Body of pancreas (tissue), 4 donors: Measurements from ENCODE around the gene FXYD2. TPM values are rescaled to one million over a fixed set of nuclear protein-coding genes. Genes with fewer than 3 reads are reported as not detected.

ENCODE experiments used
- ATAC-seq: fragments of 150-250 bp; one replicate; pipeline ENCODE4 v1.9.1; 2016
- DNase-seq, 4 donors: peaks; one replicate each; pipeline ENCODE4 v3.0.0-alpha.2; 2019
- H3K27ac ChIP-seq, 4 donors: fragments of 200-600 bp; sonication (generic); 1 replicate in 3 of 4; 2 replicates in 1 of 4; pipeline versions ENCODE4 v1.5.1 to v1.6.1; 2016 to 2019; ENCODE audit warnings: mild to moderate bottlenecking in 1 of 4, mixed read lengths in 1 of 4, moderate library complexity in 1 of 4
- H3K27me3 ChIP-seq, 2 donors: fragments of 200-600 bp; sonication (generic); one replicate each; pipeline ENCODE4 v1.6.0; 2016; ENCODE audit warnings: mild to moderate bottlenecking in 1 of 2
- H3K36me3 ChIP-seq, 2 donors: fragments of 200-600 bp; sonication (generic); replicated peaks in 1 of 2; 2 replicates each; pipeline ENCODE4 v1.5.1; 2016; ENCODE audit warnings: low read depth in 2 of 2; ENCODE audit not compliant: insufficient read depth in 1 of 2
- H3K4me1 ChIP-seq: fragments of 200-600 bp; sonication (generic); one replicate; pipeline ENCODE4 v1.6.0; 2016
- H3K4me3 ChIP-seq, 2 donors: fragments of 200-600 bp; sonication (generic); 1 replicate in 1 of 2; 2 replicates in 1 of 2; pipeline ENCODE4 v1.5.1; 2016 to 2019
- H3K9me3 ChIP-seq, 3 donors: fragments of 200-600 bp; sonication (generic); 1 replicate in 2 of 3; 2 replicates in 1 of 3; pipeline ENCODE4 v1.5.1; 2016
- POLR2A ChIP-seq, 3 donors: fragments of 450-650 bp; IDR thresholded peaks; one replicate each; pipeline ENCODE4 v1.6.1; 2016; ENCODE audit warnings: antibody characterized with exemption in 3 of 3, mild to moderate bottlenecking in 2 of 3
- WGBS, 2 donors: methylation state at CpG; one replicate each; pipeline ENCODE4 v1.1.5; 2017; 5-methylcytosine and 5-hydroxymethylcytosine counted together
- intact Hi-C: fragments of 100-400 bp; cut with DNase I; formaldehyde crosslinking; loops from one replicate; pipeline ENCODE4 v1.15.1; 2023
- total RNA-seq, 2 donors: library from RNA; depleted of rRNA; stranded (reverse); fragments of >200 nt; gene quantifications; one replicate each; pipeline ENCODE4 v1.1.0, GENCODE V29; 2016
- TF ChIP-seq, protein P1 (sequence below), 7 experiments: fragments of 450-650 bp in 4 of 7; fragments of 200-600 bp in 3 of 7; sonication (generic) in 3 of 7; IDR thresholded peaks; one replicate each; pipeline ENCODE4 v1.5.1; 2016 to 2019; ENCODE audit warnings: antibody characterized with exemption in 7 of 7

FXYD2 gene
- total RNA-seq, 2 donors from 2014 or later, result 290 to 396 TPM

DNA sequence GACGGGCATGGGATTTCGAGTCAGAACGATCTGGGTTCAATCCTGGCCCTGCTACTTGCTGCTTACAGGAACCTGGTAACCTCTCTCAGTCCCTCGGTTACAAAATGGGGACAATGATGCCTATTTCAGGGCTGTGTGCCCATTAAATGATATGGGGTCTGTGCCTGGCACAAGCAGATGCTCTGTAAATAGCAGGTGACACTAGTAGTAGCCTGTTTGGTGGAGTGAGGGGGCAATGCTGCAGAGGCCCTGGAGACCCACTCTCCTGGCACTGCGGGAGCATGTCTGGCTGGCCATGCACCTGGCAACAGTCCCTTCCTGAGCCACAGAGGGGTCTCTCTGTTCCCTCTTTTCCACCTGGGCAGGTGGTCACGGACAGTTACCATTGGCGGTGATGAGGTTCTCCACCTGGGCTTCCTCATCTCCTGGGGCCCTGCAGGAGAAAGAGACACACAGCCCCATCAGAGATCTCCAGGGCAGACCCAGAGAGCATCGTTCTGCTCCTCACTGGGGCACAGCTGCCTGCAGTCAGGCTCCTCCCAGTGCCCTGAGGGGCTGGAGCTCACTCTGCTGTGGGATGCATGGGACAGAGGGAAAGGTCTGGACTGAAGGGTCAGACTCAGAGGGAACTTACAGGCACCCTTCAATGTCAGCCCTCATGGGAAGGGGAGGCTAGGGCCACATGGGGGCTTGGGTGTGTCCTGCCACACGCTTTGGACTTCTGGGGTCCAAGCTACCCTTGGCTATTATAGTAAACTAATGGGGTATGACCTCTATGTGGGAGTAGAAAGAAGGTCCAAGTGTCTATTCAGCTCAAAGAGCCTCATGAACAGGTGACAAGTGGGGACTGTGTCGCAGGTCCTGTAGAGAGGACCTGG lies 15.6 kb upstream of the FXYD2 start:
- DNase-seq (no peak), ATAC-seq (no peak)
- Histone ChIP-seq H3K36me3 (no peaks in the 10 kb centered on the region), H3K4me3 (no peak overlapping the region), H3K4me1 (peaks cover 26% of the 10 kb centered on the region), H3K27ac (no peak overlapping the region), H3K27me3 (no peaks in the 10 kb centered on the region), H3K9me3 (no peaks in the 10 kb centered on the region)
- intact Hi-C loops, result loop anchor here (5.0 kb wide), 1 partner anchor 107 kb away; no protein-coding TSS in a partner anchor
- WGBS, 2 donors, result 89 to 93% methylated on average over 6 to 10 of the region's 10 CpGs
- TF ChIP-seq POLR2A (IDR thresholded peaks at IDR 0.05), result no peak
- TF ChIP-seq, protein P1, sequence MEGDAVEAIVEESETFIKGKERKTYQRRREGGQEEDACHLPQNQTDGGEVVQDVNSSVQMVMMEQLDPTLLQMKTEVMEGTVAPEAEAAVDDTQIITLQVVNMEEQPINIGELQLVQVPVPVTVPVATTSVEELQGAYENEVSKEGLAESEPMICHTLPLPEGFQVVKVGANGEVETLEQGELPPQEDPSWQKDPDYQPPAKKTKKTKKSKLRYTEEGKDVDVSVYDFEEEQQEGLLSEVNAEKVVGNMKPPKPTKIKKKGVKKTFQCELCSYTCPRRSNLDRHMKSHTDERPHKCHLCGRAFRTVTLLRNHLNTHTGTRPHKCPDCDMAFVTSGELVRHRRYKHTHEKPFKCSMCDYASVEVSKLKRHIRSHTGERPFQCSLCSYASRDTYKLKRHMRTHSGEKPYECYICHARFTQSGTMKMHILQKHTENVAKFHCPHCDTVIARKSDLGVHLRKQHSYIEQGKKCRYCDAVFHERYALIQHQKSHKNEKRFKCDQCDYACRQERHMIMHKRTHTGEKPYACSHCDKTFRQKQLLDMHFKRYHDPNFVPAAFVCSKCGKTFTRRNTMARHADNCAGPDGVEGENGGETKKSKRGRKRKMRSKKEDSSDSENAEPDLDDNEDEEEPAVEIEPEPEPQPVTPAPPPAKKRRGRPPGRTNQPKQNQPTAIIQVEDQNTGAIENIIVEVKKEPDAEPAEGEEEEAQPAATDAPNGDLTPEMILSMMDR (IDR thresholded peaks at IDR 0.05), result no peak

DNA sequence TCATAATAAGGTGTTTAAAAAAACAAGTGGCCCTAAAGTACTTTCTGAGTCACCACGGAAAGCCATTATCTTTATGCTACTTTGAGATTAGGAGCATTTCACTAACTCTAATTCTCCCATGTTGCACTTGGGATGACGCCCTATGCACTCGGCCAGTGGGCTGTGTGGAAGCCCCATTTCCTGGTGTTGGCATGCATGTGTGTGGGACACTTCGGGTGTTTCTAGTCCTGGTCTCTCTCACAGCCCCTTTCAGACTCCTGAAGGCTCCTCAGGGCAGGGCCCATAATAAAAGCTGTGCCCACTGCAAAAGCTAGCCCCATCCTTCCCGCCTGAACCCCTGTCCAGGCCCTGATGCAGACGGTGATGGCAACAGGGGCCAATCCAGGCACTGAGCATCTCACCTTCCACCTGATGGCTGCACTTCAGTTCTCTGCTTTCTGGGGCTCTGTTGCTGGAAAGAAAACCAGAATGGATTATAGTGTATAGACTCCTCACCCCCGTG lies 14.9 kb upstream of the FXYD2 start:
- Histone ChIP-seq H3K36me3 (no peaks in the 10 kb centered on the region), H3K9me3 (no peaks in the 10 kb centered on the region), H3K4me1 (peaks cover 31% of the 10 kb centered on the region), H3K4me3 (no peak overlapping the region), H3K27me3 (no peaks in the 10 kb centered on the region), H3K27ac (no peak overlapping the region)
- intact Hi-C loops, result no loop called here
- 40 to 67% methylated on average over 5 to 7 of the region's 7 CpGs for WGBS, 2 donors
- TF ChIP-seq, protein P1 (IDR thresholded peaks at IDR 0.05), result no peak
- TF ChIP-seq POLR2A (IDR thresholded peaks at IDR 0.05), result no peak
- no peak for DNase-seq
- ATAC-seq, result no peak

DNA sequence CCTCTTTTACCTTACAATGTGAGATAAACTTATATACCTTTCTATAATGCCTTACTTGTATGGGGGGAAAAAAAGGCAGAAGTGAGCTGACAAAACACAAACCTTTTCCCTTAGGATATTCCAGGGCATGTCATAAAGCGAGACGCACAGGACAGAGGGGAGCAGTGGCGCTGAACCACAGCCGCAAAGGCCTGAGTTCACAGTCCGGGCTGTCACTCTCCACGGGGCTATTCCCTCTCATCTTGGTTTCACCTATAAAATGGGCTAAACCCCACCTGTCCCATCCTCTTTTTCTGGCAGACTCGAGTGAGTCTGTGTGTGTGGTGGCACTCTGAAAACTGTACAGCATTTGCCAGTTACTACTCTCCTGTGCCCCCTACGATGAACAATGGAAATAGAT lies 14.4 kb upstream of the FXYD2 start:
- Histone ChIP-seq H3K4me1 (peaks cover 37% of the 10 kb centered on the region), H3K27ac (no peak overlapping the region), H3K36me3 (no peaks in the 10 kb centered on the region), H3K4me3 (no peak overlapping the region), H3K27me3 (no peaks in the 10 kb centered on the region), H3K9me3 (no peaks in the 10 kb centered on the region)
- intact Hi-C loops, result no loop called here
- DNase-seq, result no peak
- no peak for TF ChIP-seq POLR2A (IDR thresholded peaks at IDR 0.05)
- TF ChIP-seq, protein P1 (IDR thresholded peaks at IDR 0.05), result no peak
- ATAC-seq, result no peak
- WGBS, 2 donors, result 63 to 72% methylated on average over 8 of the region's 8 CpGs

DNA sequence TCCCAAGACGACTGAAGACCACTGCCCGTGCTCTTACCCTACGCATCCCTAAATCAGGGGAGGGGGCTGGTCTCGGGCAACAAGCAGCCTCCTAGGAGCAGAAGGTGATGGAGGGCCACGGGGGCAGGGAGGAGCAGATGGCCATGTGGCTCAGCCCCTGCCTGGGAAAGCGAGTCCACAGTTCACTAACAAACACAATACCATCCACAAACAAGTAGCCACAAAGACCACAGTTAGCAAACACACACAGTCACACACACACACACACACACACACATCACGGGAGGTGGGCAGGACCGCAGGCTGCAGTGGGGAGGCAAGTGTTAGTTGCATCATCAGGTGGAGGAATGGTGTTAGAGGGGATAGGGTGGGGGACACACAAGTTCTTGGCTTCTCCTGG lies 13.2 kb upstream of the FXYD2 start:
- H3K27ac ChIP-seq, result no peak overlapping the region
- H3K9me3 ChIP-seq, result no peaks in the 10 kb centered on the region
- ATAC-seq (no peak), DNase-seq (no peak)
- peaks cover 48% of the 10 kb centered on the region for H3K4me1 ChIP-seq
- 67 to 69% methylated on average over 8 of the region's 8 CpGs for WGBS, 2 donors
- no peaks in the 10 kb centered on the region for H3K27me3 ChIP-seq
- intact Hi-C loops, result no loop called here
- TF ChIP-seq, protein P1 (IDR thresholded peaks at IDR 0.05), result no peak
- no peak for TF ChIP-seq POLR2A (IDR thresholded peaks at IDR 0.05)
- H3K36me3 ChIP-seq, result no peaks in the 10 kb centered on the region
- H3K4me3 ChIP-seq, result no peak overlapping the region
